HG03520 (cell line): Measurements from ENCODE around the gene FOXP1.

ENCODE experiments used
- ATAC-seq: cut with Tn5 transposase; IDR thresholded peaks from one replicate; pipeline ENCODE4 v1.9.1; 2021; ENCODE audit warnings: mild to moderate bottlenecking, moderate library complexity; ENCODE audit not compliant: unreplicated experiment

FOXP1 gene

DNA sequence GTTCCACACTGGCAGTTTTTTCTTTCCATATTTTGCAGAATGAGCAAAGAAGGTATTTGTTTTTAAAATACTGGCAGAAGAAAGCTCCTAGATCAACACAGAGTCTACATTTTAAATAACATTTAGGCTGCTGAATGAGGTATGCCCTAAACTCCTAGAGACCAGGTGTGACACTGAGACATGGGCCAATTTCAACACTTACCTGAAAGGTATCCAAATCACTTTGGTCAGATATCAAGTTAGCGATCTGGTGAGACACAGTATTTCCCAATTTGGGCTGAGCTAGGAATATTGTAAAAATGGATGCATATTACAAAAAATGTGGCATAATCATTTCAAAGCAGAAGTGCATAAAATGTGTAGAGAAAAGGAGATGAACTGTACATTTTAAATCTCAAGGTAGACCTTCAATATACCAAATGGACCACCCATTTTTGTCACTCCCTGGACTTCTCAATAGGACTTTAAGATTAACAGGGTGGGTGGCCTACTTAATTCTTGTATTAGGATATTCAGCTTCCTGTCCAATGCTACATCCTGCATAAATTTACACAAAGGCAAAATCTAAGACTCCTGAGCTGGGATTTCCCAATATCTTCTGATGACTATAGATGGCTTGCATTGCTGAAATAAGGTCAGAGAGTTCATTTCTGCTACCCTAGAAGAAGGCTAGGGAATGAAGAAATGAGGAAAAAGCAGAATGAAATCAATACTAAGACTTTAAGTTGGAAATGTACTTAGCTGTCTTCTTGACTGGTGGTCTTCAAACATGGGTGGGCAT is 487.8 kb downstream of the FOXP1 start:
- no peak for ATAC-seq

DNA sequence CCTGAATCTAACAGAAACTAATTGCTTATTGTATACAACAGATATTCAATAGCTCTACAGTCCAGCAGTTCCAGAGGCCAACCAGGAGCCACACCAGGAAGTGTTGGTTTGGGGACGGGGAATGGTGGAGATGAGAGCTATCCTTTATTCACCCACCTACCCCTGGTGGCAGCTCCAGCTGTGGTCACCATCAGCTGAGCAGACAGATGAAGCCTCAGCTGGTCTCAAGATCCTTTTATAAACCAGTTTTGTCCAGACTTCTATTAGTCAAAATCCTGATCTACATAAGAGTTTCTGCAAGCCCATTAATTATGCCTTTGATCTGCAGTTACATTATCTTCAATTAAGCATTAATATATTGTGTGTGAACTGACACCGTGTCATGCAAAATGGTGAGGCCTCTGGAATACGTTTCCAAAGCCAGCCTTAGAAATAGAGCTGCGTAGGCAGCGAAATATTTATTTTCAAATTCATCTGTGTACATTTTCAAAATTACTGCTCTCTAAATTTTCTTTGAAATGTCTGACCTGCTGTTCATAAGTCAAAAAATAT is 488.8 kb downstream of the FOXP1 start:
- ATAC-seq, result no peak

- ATAC-seq, result no peak
Measured at GRCh38 chr3:71092665-71093064, 490.9 kb downstream of the FOXP1 start.

GRCh38 chr3:71090207-71090606 is 493.3 kb downstream of the FOXP1 start:
- ATAC-seq, result peak; percentile 20

DNA sequence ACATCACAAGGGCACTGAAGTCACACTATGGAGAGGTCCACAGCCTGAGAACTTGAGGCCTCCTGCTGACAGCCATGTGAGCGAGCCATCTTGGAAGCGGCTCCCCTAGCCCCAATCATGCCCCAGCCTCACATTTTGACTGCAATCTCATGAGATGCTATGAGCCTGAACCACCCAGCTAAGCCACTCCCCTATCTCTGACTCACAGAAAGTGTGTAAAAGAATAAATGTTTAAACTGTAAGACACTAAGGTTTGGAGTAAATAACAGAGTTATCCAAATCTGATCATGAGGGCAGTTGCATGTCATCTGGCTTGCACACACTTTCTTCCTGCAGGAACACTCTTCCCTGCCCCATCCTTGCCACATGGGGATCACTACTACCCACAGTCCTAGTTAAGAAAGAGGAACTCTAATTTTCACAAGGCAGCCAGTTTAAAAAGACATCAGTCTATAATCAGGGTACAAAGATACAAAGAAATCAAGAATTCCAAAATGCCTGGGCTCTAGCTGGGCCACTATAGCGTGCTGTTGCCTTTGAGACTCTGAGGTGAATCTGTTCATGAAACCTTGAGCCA is 494.2 kb downstream of the FOXP1 start:
- ATAC-seq, result no peak

- ATAC-seq, result no peak
Measured at GRCh38 chr3:71088742-71089141, 494.8 kb downstream of the FOXP1 start.

DNA sequence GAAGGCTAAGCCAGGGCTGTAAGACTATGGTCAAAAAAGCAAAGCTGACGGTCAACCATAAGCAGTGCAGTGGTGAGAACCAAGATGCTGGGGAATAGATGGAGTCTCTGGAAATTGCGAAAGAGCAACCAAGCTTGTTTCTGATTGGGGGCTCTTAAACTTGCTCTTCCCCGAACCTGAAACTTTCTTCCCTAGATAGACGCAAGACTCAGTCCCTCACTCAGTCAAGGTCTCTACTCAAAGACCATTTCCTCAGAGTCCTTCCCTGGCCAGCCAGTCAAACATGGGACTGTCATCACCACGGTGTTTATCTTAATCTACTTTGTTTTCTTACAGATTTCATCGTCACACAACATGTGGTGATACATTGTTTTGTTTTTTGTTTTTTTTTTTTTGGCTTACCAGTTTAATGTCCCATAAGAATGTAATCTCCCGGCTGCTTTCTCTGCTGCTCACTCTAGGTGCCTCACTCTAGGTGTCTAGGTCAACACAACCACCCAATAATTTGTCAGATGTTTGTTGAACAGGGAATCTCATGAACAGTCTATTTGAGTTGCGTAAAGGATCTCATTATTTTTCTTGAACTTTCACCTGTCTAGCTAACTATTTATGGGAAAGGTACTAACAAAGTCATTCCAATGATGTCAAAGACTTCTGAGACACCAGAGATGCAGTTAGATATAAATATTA is 495.4 kb downstream of the FOXP1 start:
- ATAC-seq, result no peak

GRCh38 chr3:71087143-71088018 is 496.1 kb downstream of the FOXP1 start:
- ATAC-seq, result peak; percentile 89

DNA sequence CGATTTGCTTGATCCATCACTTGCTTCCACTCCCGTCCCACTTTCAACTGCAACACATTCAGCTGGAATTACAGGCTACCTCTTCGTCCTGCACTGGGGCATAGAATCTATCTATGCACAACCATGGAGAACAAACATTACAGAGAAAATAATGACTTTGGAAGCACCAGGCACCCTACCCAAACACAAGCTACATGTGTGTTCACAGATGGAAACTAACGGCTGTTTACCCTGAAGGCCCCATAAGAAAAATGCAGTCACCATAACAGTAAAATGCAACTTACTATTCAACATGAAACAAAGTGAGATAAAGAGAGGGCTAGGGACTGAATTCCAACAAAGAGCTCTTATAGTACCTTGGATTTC is 496.8 kb downstream of the FOXP1 start:
- no peak for ATAC-seq

- no peak for ATAC-seq
Measured at GRCh38 chr3:71083726-71084131, 499.8 kb downstream of the FOXP1 start.

DNA sequence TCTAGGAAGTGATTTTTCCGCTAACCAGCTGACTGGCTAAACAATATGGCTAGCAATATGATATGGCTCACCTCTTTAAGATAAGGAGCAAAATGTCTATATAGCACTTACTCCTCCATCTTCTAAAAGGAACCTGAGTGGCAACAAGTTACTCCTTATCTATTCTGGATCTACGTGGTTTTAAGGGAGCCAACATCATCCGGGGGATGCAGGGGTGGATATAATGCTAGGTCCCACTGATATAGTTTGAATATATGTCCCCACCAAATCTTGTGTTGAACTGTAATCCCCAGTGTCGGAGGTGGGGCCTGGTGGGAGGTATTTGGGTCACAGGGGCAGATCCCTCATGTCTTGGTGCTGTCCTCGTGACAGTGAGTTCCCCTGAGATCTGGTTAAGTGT is 500.7 kb downstream of the FOXP1 start:
- ATAC-seq, result no peak

- no peak for ATAC-seq
Measured at GRCh38 chr3:71080517-71081083, 502.9 kb downstream of the FOXP1 start.

GRCh38 chr3:71078723-71079525 is 504.6 kb downstream of the FOXP1 start:
- ATAC-seq, result no peak

DNA sequence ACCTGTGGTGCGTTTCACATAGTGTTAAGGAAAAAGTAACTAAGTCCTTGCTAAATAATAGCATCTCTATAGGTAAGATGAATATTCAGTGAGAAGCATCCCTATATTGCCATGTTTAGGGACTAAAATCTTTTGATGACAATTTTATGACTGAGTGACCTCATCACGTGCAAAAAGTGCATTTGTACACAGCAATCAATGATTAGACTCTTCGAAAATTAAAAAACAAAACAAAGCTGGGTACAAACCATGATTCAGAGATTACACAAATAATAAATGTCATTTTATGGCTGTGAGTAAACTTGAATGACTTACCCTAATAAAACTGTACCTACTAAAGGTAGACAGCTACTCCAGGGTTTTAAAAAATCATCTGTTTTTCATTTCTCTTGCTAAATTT is 505.3 kb downstream of the FOXP1 start:
- no peak for ATAC-seq

- no peak for ATAC-seq
Measured at GRCh38 chr3:71077070-71077469, 506.5 kb downstream of the FOXP1 start.

- no peak for ATAC-seq
Measured at GRCh38 chr3:71076361-71077002, 507.0 kb downstream of the FOXP1 start.

GRCh38 chr3:71075494-71075893 is 508.0 kb downstream of the FOXP1 start:
- ATAC-seq, result no peak

DNA sequence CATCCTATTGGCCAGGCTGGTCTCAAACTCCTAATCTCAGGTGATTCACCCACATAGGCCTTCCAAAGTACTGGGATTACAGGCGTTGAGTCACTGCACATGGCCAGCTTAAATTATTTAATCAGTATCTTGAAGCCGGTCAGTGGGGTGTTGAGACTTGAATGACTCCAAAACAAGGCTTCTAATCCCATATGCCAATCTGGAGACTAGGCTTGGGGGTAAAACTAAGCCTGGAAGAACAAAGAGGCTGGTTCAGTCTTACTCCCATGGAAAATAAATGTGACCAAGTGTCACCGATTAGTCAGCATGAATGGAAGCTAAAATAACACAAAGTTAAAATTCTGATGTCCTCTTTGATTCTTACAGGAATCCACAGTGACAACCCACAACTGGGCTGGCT is 509.1 kb downstream of the FOXP1 start:
- no peak for ATAC-seq

DNA sequence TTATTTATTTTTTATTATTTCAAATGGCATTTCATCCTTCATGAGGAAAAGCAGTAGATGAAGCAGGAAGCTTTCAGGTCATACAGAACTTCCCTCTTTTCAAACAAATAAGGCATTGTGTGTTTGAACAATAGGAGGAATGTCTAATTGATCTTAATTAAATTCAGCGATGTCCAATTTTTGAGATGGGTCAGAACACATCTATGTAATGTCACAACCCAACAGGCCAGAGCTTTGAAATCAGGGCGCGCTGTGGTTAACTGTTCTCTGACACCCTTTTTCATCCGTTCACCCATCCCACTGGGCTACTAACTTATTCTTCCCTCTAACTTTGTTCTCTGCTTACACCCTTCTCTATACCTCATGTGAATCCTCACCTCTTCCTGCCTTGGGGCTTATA is 510.5 kb downstream of the FOXP1 start:
- ATAC-seq, result no peak
